Gastroesophageal sphincter (tissue), 4 donors: ENCODE measurements around the gene SPECC1L. TPM values are rescaled to one million over a fixed set of nuclear protein-coding genes. Genes with fewer than 3 reads are reported as not detected.

ENCODE experiments used
- ATAC-seq: fragments of 150-250 bp; one replicate; pipeline ENCODE4 v1.9.1; 2016; ENCODE audit warnings: mild to moderate bottlenecking, moderate library complexity
- H3K27ac ChIP-seq, 4 donors: fragments of 200-600 bp; sonication (generic) in 3 of 4; 1 replicate in 3 of 4; 2 replicates in 1 of 4; pipeline ENCODE4 v1.5.1; 2016 to 2019
- H3K27me3 ChIP-seq: fragments of 200-600 bp; sonication (generic); one replicate; pipeline ENCODE4 v1.5.1; 2019
- H3K36me3 ChIP-seq, 2 donors: fragments of 200-600 bp; sonication (generic); one replicate each; pipeline ENCODE4 v1.5.1; 2019; ENCODE audit warnings: control low read depth in 1 of 2
- H3K4me1 ChIP-seq, 3 donors: fragments of 200-600 bp; sonication (generic); 1 replicate in 2 of 3; 2 replicates in 1 of 3; pipeline ENCODE4 v1.5.1; 2016 to 2019; ENCODE audit warnings: control low read depth in 2 of 3
- H3K4me3 ChIP-seq, 2 donors: fragments of 200-600 bp; sonication (generic); one replicate each; pipeline ENCODE4 v1.5.1; 2019; ENCODE audit warnings: mild to moderate bottlenecking in 1 of 2, moderate library complexity in 1 of 2
- H3K9me3 ChIP-seq, 3 donors: fragments of 200-600 bp; sonication (generic); one replicate each; pipeline ENCODE4 v1.5.1; 2017 to 2019; ENCODE audit warnings: control low read depth in 2 of 3
- CTCF ChIP-seq, 4 experiments: fragments of 200-600 bp in 2 of 4; fragments of 450-650 bp in 2 of 4; sonication (generic) in 1 of 4; IDR thresholded peaks; one replicate each; pipeline ENCODE4 v1.5.1; 2017 to 2019; ENCODE audit warnings: antibody characterized with exemption in 4 of 4, mild to moderate bottlenecking in 2 of 4, moderate library complexity in 2 of 4
- EP300 ChIP-seq: sonication (generic); formaldehyde crosslinking; IDR thresholded peaks from one replicate; pipeline ENCODE4 v1.6.1; 2017; ENCODE audit warnings: antibody characterized with exemption, mild to moderate bottlenecking
- POLR2A ChIP-seq, 2 donors: fragments of 450-650 bp; IDR thresholded peaks; one replicate each; pipeline ENCODE4 v1.6.1; 2017; ENCODE audit warnings: antibody characterized with exemption in 2 of 2, mild to moderate bottlenecking in 2 of 2, moderate library complexity in 1 of 2
- POLR2AphosphoS5 ChIP-seq: sonication (generic); formaldehyde crosslinking; IDR thresholded peaks from one replicate; pipeline ENCODE4 v1.6.1; 2017; ENCODE audit warnings: antibody characterized with exemption
- WGBS, 2 donors: methylation state at CpG; one replicate each; pipeline ENCODE4 v1.1.5; 2018; ENCODE audit warnings: low coverage in 1 of 2; 5-methylcytosine and 5-hydroxymethylcytosine counted together
- total RNA-seq, 4 donors: library from RNA; depleted of rRNA; stranded (reverse); fragments of >200 nt; gene quantifications; one replicate each; pipeline ENCODE4 v1.1.0, GENCODE V29; 2016

Gene SPECC1L
- total RNA-seq, 4 donors from 2014 or later: 62.3 to 110 (median 92.5) TPM

GRCh38 chr22:24319451-24319850 is 48.8 kb downstream of the SPECC1L start:
- Histone ChIP-seq H3K4me3 (no peak overlapping the region), H3K9me3 (no peaks in the 10 kb centered on the region), H3K27me3 (no peaks in the 10 kb centered on the region), H3K27ac (no peak overlapping the region), H3K36me3 (peaks cover 0 to 46% of the 10 kb centered on the region in 2 donors), H3K4me1 (peaks cover 10 to 43% (median 13%) of the 10 kb centered on the region in 3 donors)
- no peak for ATAC-seq
- 79 to 81% methylated on average over 3 of the region's 3 CpGs for WGBS, 2 donors
- no peak for TF ChIP-seq CTCF (IDR thresholded peaks at IDR 0.05)
- TF ChIP-seq POLR2AphosphoS5: no peak
- no peak for TF ChIP-seq POLR2A (IDR thresholded peaks at IDR 0.05)
- TF ChIP-seq EP300: no peak

GRCh38 chr22:24321999-24322398 is 51.4 kb downstream of the SPECC1L start:
- 84 to 87% methylated on average over 9 to 10 of the region's 13 CpGs for WGBS, 2 donors
- no peak for ATAC-seq
- peaks cover 0 to 37% (median 2%) of the 10 kb centered on the region in 3 donors for H3K4me1 ChIP-seq
- H3K9me3 ChIP-seq: no peaks in the 10 kb centered on the region
- no peak overlapping the region for H3K27ac ChIP-seq
- H3K4me3 ChIP-seq: no peak overlapping the region
- no peaks in the 10 kb centered on the region for H3K27me3 ChIP-seq
- no peak for TF ChIP-seq EP300
- no peak for TF ChIP-seq POLR2AphosphoS5
- no peak for TF ChIP-seq POLR2A (IDR thresholded peaks at IDR 0.05)
- TF ChIP-seq CTCF (IDR thresholded peaks at IDR 0.05): no peak
- peaks cover 0 to 63% of the 10 kb centered on the region in 2 donors for H3K36me3 ChIP-seq

GRCh38 chr22:24322522-24322921 is 51.9 kb downstream of the SPECC1L start:
- no peak for ATAC-seq
- Histone ChIP-seq H3K27ac (no peak overlapping the region), H3K27me3 (no peaks in the 10 kb centered on the region), H3K36me3 (peaks cover 0 to 67% of the 10 kb centered on the region in 2 donors), H3K4me1 (peaks cover 0 to 37% (median 2%) of the 10 kb centered on the region in 3 donors), H3K4me3 (no peak overlapping the region), H3K9me3 (no peaks in the 10 kb centered on the region)
- TF ChIP-seq EP300: no peak
- TF ChIP-seq POLR2A (IDR thresholded peaks at IDR 0.05): no peak
- TF ChIP-seq POLR2AphosphoS5: no peak
- no peak for TF ChIP-seq CTCF (IDR thresholded peaks at IDR 0.05)
- 76 to 86% methylated on average over 6 of the region's 6 CpGs for WGBS, 2 donors

GRCh38 chr22:24323233-24323632 is 52.6 kb downstream of the SPECC1L start:
- no peak overlapping the region for H3K4me3 ChIP-seq
- ATAC-seq: no peak
- no peaks in the 10 kb centered on the region for H3K9me3 ChIP-seq
- peaks cover 0 to 70% of the 10 kb centered on the region in 2 donors for H3K36me3 ChIP-seq
- H3K27ac ChIP-seq: no peak overlapping the region
- H3K27me3 ChIP-seq: no peaks in the 10 kb centered on the region
- no peak for TF ChIP-seq POLR2A (IDR thresholded peaks at IDR 0.05)
- TF ChIP-seq EP300: no peak
- TF ChIP-seq POLR2AphosphoS5: no peak
- no peak for TF ChIP-seq CTCF (IDR thresholded peaks at IDR 0.05)
- WGBS, 2 donors: 79% methylated on average over 2 of the region's 2 CpGs; no CpG with 5 or more reads in 1 of the 2 donors
- peaks cover 0 to 37% (median 2%) of the 10 kb centered on the region in 3 donors for H3K4me1 ChIP-seq

GRCh38 chr22:24323695-24324094 is 53.1 kb downstream of the SPECC1L start:
- Histone ChIP-seq H3K36me3 (peaks cover 0 to 65% of the 10 kb centered on the region in 2 donors), H3K4me1 (peaks cover 0 to 35% (median 2%) of the 10 kb centered on the region in 3 donors), H3K27me3 (no peaks in the 10 kb centered on the region), H3K27ac (no peak overlapping the region), H3K9me3 (no peaks in the 10 kb centered on the region), H3K4me3 (no peak overlapping the region)
- no peak for ATAC-seq
- WGBS, 2 donors: 36 to 55% methylated on average over 3 of the region's 3 CpGs
- no peak for TF ChIP-seq POLR2AphosphoS5
- TF ChIP-seq CTCF (IDR thresholded peaks at IDR 0.05): no peak
- TF ChIP-seq POLR2A (IDR thresholded peaks at IDR 0.05): no peak
- TF ChIP-seq EP300: no peak
